CD8-positive, alpha-beta memory T cell (primary cell): ENCODE results near the gene YAF2. TPM values are rescaled to one million over a fixed set of nuclear protein-coding genes. Genes with fewer than 3 reads are reported as not detected.

Experiments
- CTCF ChIA-PET: fragments of 350-600 bp; sonication (Branson Sonifier 250); formaldehyde crosslinking; loops from one replicate; lab custom pipeline; 2021; ENCODE audit warnings: antibody characterized with exemption; lab: Charles Lee
- POLR2A ChIA-PET: fragments of 350-600 bp; sonication (Branson Sonifier 250); formaldehyde crosslinking; loops from one replicate; lab custom pipeline; 2021; ENCODE audit warnings: antibody characterized with exemption; lab: Charles Lee
- DNase-seq, 5 donors: peaks; one replicate each; pipeline versions ENCODE4 v3.0.0 to v3.0.0-alpha.2; 2020 to 2022; ENCODE audit warnings: mixed read lengths in 1 of 5
- H3K27ac ChIP-seq: one replicate; pipeline ENCODE4 v1.7.0; 2013; ENCODE audit warnings: low read depth, mild to moderate bottlenecking, low read length, moderate library complexity
- H3K27me3 ChIP-seq: 2 replicates; pipeline ENCODE4 v1.7.0; 2013; ENCODE audit warnings: low read length, mild to moderate bottlenecking; ENCODE audit not compliant: insufficient read depth, poor library complexity, severe bottlenecking
- H3K36me3 ChIP-seq: 2 replicates; pipeline ENCODE4 v1.7.0; 2013; ENCODE audit warnings: mild to moderate bottlenecking, low read length, moderate library complexity; ENCODE audit not compliant: insufficient read depth
- H3K4me1 ChIP-seq: 2 replicates; pipeline ENCODE4 v1.7.0; 2013; ENCODE audit warnings: mild to moderate bottlenecking, low read length, moderate library complexity; ENCODE audit not compliant: insufficient read depth
- H3K4me3 ChIP-seq: 2 replicates; pipeline ENCODE4 v1.7.0; 2013; ENCODE audit warnings: mild to moderate bottlenecking, low read length
- H3K9me3 ChIP-seq: 2 replicates; pipeline ENCODE4 v1.7.0; 2013; ENCODE audit warnings: mild to moderate bottlenecking, low read length
- H3K27ac Mint-ChIP-seq, 8 donors: one replicate each; pipeline ENCODE4 v1.8.0; 2020 to 2021; ENCODE audit warnings: mixed read lengths in 8 of 8, mild to moderate bottlenecking in 6 of 8, inconsistent platforms in 3 of 8, moderate library complexity in 3 of 8
- H3K27me3 Mint-ChIP-seq, 2 donors: one replicate each; pipeline ENCODE4 v1.8.0; 2020 to 2021; ENCODE audit warnings: mixed read lengths in 2 of 2, mild to moderate bottlenecking in 1 of 2, moderate library complexity in 1 of 2
- H3K36me3 Mint-ChIP-seq, 3 donors: one replicate each; pipeline ENCODE4 v1.8.0; 2020 to 2021; ENCODE audit warnings: mixed read lengths in 3 of 3, inconsistent platforms in 1 of 3, mild to moderate bottlenecking in 1 of 3
- H3K4me1 Mint-ChIP-seq, 3 donors: one replicate each; pipeline ENCODE4 v1.8.0; 2020 to 2021; ENCODE audit warnings: mixed read lengths in 3 of 3, inconsistent platforms in 1 of 3, mild to moderate bottlenecking in 1 of 3
- H3K4me3 Mint-ChIP-seq, 7 donors: one replicate each; pipeline ENCODE4 v1.8.0; 2020 to 2021; ENCODE audit warnings: mixed read lengths in 7 of 7, mild to moderate bottlenecking in 6 of 7, moderate library complexity in 4 of 7, inconsistent platforms in 2 of 7
- H3K9me3 Mint-ChIP-seq, 5 donors: one replicate each; pipeline ENCODE4 v1.8.0; 2020 to 2022; ENCODE audit warnings: mixed read lengths in 5 of 5, mild to moderate bottlenecking in 3 of 5, moderate library complexity in 2 of 5, inconsistent platforms in 1 of 5
- polyA plus RNA-seq: library from polyadenylated mRNA; unstranded; fragments of 300-500 nt; fragmentation: Illumina TruSeq; gene quantifications from one replicate; pipeline ENCODE4 v1.2.3, GENCODE V29; 2021
- total RNA-seq, 2 experiments: library from RNA; stranded (reverse); gene quantifications; one replicate each; pipeline ENCODE4 v1.2.3, GENCODE V29; 2021

YAF2 gene
- total and polyA plus RNA-seq, 3 experiments from 2014 or later = 26.3 to 37.8 (median 36.2) TPM

GRCh38 chr12:42161529-42161928, 76.5 kb downstream of the YAF2 start:
- Mint-ChIP-seq H3K9me3 (no peaks in the 10 kb centered on the region), H3K4me3 (no peak overlapping the region), H3K4me1 (peaks cover 18 to 30% (median 25%) of the 10 kb centered on the region in 3 donors), H3K36me3 (peaks cover 0 to 38% (median 8%) of the 10 kb centered on the region in 3 donors), H3K27me3 (no peaks in the 10 kb centered on the region), H3K27ac (peak overlapping the region in 4 of 8 donors; percentile 40 to 87 (median 73))
- Histone ChIP-seq H3K27ac (no peak overlapping the region), H3K4me1 (no peaks in the 10 kb centered on the region), H3K36me3 (peaks cover 8% of the 10 kb centered on the region), H3K9me3 (no peaks in the 10 kb centered on the region), H3K27me3 (no peaks in the 10 kb centered on the region), H3K4me3 (no peak overlapping the region)
- no peak for DNase-seq
- ChIA-PET POLR2A (no interaction called here), CTCF (no interaction called here)

GRCh38 chr12:42156232-42156631, 81.8 kb downstream of the YAF2 start:
- Mint-ChIP-seq H3K4me1 (no peaks in the 10 kb centered on the region), H3K27ac (no peak overlapping the region), H3K36me3 (peaks cover 0 to 23% (median 0%) of the 10 kb centered on the region in 3 donors), H3K27me3 (no peaks in the 10 kb centered on the region), H3K4me3 (no peak overlapping the region), H3K9me3 (no peaks in the 10 kb centered on the region)
- Histone ChIP-seq H3K4me1 (no peaks in the 10 kb centered on the region), H3K4me3 (no peak overlapping the region), H3K27ac (no peak overlapping the region), H3K36me3 (peaks cover 8% of the 10 kb centered on the region), H3K27me3 (no peaks in the 10 kb centered on the region), H3K9me3 (no peaks in the 10 kb centered on the region)
- ChIA-PET POLR2A (no interaction called here), CTCF (no interaction called here)
- DNase-seq = no peak

GRCh38 chr12:42145552-42146215, 92.4 kb downstream of the YAF2 start:
- peaks cover 39 to 47% (median 44%) of the 10 kb centered on the region in 3 donors for H3K4me1 Mint-ChIP-seq
- CTCF ChIA-PET = interaction anchor here (1.0 to 1.3 kb wide), 2 partner anchors 20 to 186 kb away, joined by 3 to 4 read pairs; no protein-coding TSS in a partner anchor
- POLR2A ChIA-PET = interaction anchor here (0.8 to 1.8 kb wide), 3 partner anchors 13 to 93 kb away, joined by 3 to 10 read pairs (median 3); partner anchors contain the start of gene YAF2

GRCh38 chr12:42145197-42145549, 92.9 kb downstream of the YAF2 start:
- peak overlapping the region; percentile 71 for H3K4me3 ChIP-seq
- H3K4me1 Mint-ChIP-seq = peaks cover 43 to 52% (median 49%) of the 10 kb centered on the region in 3 donors
- peaks cover 28% of the 10 kb centered on the region for H3K4me1 ChIP-seq
- H3K4me3 Mint-ChIP-seq = peak overlapping the region; percentile 87 to 96 (median 92)
- DNase-seq = no peak
- CTCF ChIA-PET = interaction anchor here (1.0 to 1.3 kb wide), 2 partner anchors 19 to 187 kb away, joined by 3 to 4 read pairs; no protein-coding TSS in a partner anchor
- no peaks in the 10 kb centered on the region for H3K27me3 ChIP-seq
- no peaks in the 10 kb centered on the region for H3K36me3 ChIP-seq
- peaks cover 0 to 6% (median 0%) of the 10 kb centered on the region in 3 donors for H3K36me3 Mint-ChIP-seq
- H3K9me3 ChIP-seq = no peaks in the 10 kb centered on the region
- H3K27me3 Mint-ChIP-seq = no peaks in the 10 kb centered on the region
- H3K9me3 Mint-ChIP-seq = no peaks in the 10 kb centered on the region
- H3K27ac Mint-ChIP-seq = peak overlapping the region; percentile 80 to 92 (median 84)
- POLR2A ChIA-PET = interaction anchor here (0.7 to 1.8 kb wide), 4 partner anchors 14 to 93 kb away, joined by 3 to 10 read pairs (median 4); partner anchors contain the start of gene YAF2
- peak overlapping the region; percentile 32 for H3K27ac ChIP-seq

More at GRCh38 chr12:42145552-42146215, 92.4 kb downstream of the YAF2 start:
- Histone ChIP-seq H3K27me3 (no peaks in the 10 kb centered on the region), H3K9me3 (no peaks in the 10 kb centered on the region), H3K36me3 (no peaks in the 10 kb centered on the region), H3K4me1 (peaks cover 26% of the 10 kb centered on the region), H3K4me3 (peak overlapping the region; percentile 71), H3K27ac (no peak overlapping the region)
- Mint-ChIP-seq H3K27me3 (no peaks in the 10 kb centered on the region), H3K27ac (peak overlapping the region in 7 of 8 donors; percentile 80 to 92 (median 84)), H3K4me3 (peak overlapping the region; percentile 87 to 96 (median 92)), H3K9me3 (no peaks in the 10 kb centered on the region), H3K36me3 (peaks cover 0 to 6% (median 0%) of the 10 kb centered on the region in 3 donors)
- no peak for DNase-seq

DNA sequence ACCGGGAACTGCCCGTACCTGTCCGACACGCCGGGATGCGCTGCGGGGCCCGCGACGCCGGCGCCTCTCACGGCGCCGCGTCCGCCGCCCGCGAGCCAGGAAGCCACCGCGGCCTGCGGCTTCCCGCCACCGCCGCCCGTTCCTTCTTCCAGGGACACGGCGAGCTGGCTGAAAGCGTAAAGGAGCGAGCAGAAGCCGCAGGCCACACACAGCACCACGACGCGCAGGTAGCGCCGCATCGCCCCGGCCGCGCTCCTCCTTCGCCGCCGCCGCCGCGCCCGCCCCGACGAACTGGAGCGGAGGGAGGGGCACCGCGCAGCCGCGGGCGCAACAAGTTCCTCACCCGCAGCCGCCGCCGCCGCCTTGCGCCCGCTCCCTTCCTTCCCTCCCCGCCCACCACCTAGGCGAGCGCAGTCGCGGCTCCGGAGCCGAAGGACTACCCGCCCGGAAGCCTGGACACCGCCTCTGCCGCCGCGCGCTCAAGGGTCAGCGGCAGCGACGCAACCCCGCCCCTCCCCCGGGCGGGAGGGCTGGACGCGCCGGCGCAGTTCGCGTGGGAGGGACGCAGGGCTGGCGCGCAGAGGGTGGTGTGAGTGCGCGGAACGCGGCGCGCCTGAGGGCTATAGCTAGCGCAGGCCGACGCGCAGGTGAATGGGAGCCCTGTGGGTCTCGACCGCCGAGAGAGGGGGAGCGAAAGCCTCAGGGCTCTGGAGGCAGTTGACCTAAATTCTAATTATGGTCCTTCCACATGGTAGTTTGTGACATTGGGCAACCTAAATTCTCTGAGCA, 93.4 kb downstream of the YAF2 start, which contains the start of gene GXYLT1:
TSS of gene GXYLT1 (minus strand) at position 467 of the 789 bp plus-strand sequence. CDS start at position 239, 228 bp downstream.
- Mint-ChIP-seq H3K36me3 (peaks cover 0 to 6% (median 0%) of the 10 kb centered on the region in 3 donors), H3K4me3 (peak within 1 kb of the TSS; percentile 89 to 99 (median 96)), H3K9me3 (no peaks in the 10 kb centered on the region), H3K27ac (peak within 1 kb of the TSS; percentile 84 to 97 (median 93)), H3K4me1 (peaks cover 44 to 55% (median 53%) of the 10 kb centered on the region in 3 donors), H3K27me3 (no peaks in the 10 kb centered on the region)
- ChIA-PET POLR2A (interaction anchor here (0.7 to 1.8 kb wide), 4 partner anchors 14 to 94 kb away, joined by 3 to 10 read pairs (median 4); partner anchors contain the start of gene YAF2), CTCF (interaction anchor here (1.0 to 1.3 kb wide), 2 partner anchors 19 to 187 kb away, joined by 3 to 4 read pairs; no protein-coding TSS in a partner anchor)
- no peaks in the 10 kb centered on the region for H3K36me3 ChIP-seq
- H3K9me3 ChIP-seq = no peaks in the 10 kb centered on the region
- peak; percentile 70 to 81 (median 75) for DNase-seq
- peak within 1 kb of the TSS; percentile 71 for H3K4me3 ChIP-seq
- peak within 1 kb of the TSS; percentile 32 for H3K27ac ChIP-seq
- H3K4me1 ChIP-seq = peaks cover 28% of the 10 kb centered on the region
- no peaks in the 10 kb centered on the region for H3K27me3 ChIP-seq

GRCh38 chr12:42144158-42144407, 94.0 kb downstream of the YAF2 start:
- H3K36me3 Mint-ChIP-seq = peaks cover 0 to 6% (median 0%) of the 10 kb centered on the region in 3 donors
- H3K9me3 ChIP-seq = no peaks in the 10 kb centered on the region
- H3K4me3 Mint-ChIP-seq = peak overlapping the region; percentile 89 to 99 (median 96)
- DNase-seq = no peak
- peaks cover 28% of the 10 kb centered on the region for H3K4me1 ChIP-seq
- no peaks in the 10 kb centered on the region for H3K27me3 ChIP-seq
- H3K36me3 ChIP-seq = no peaks in the 10 kb centered on the region
- peak overlapping the region; percentile 42 for H3K4me3 ChIP-seq
- peak overlapping the region; percentile 60 to 97 (median 93) for H3K27ac Mint-ChIP-seq
- H3K4me1 Mint-ChIP-seq = peaks cover 48 to 60% (median 58%) of the 10 kb centered on the region in 3 donors
- ChIA-PET CTCF (no interaction called here), POLR2A (interaction anchor here (1.8 kb wide), 1 partner anchor 94 kb away, joined by 10 read pairs; the partner anchor contains the start of gene YAF2)
- no peaks in the 10 kb centered on the region for H3K9me3 Mint-ChIP-seq
- peak overlapping the region; percentile 5 for H3K27ac ChIP-seq
- no peaks in the 10 kb centered on the region for H3K27me3 Mint-ChIP-seq

- Mint-ChIP-seq H3K27me3 (no peaks in the 10 kb centered on the region), H3K36me3 (peaks cover 0 to 6% (median 0%) of the 10 kb centered on the region in 3 donors), H3K9me3 (no peaks in the 10 kb centered on the region), H3K4me3 (peak overlapping the region; percentile 89 to 99 (median 96)), H3K4me1 (peaks cover 48 to 61% (median 58%) of the 10 kb centered on the region in 3 donors), H3K27ac (peak overlapping the region; percentile 60 to 97 (median 93))
- peak overlapping the region; percentile 5 for H3K27ac ChIP-seq
- no peaks in the 10 kb centered on the region for H3K36me3 ChIP-seq
- no peaks in the 10 kb centered on the region for H3K27me3 ChIP-seq
- H3K9me3 ChIP-seq = no peaks in the 10 kb centered on the region
- H3K4me3 ChIP-seq = peak overlapping the region; percentile 42
- H3K4me1 ChIP-seq = peaks cover 28% of the 10 kb centered on the region
- ChIA-PET POLR2A (interaction anchor here (1.8 kb wide), 1 partner anchor 95 kb away, joined by 10 read pairs; the partner anchor contains the start of gene YAF2), CTCF (no interaction called here)
- DNase-seq = peak in 1 of 5 donors; percentile 4
These were observed 94.4 kb downstream of the YAF2 start for GRCh38 chr12:42143452-42144157.
